ENCODE measurements around the gene DHRS11. TPM values are rescaled to one million over a fixed set of nuclear protein-coding genes. Genes with fewer than 3 reads are reported as not detected.

The DHRS11 gene
- total RNA-seq, 2 donors from 2014 or later: 10.1 to 17.3 TPM

DNA sequence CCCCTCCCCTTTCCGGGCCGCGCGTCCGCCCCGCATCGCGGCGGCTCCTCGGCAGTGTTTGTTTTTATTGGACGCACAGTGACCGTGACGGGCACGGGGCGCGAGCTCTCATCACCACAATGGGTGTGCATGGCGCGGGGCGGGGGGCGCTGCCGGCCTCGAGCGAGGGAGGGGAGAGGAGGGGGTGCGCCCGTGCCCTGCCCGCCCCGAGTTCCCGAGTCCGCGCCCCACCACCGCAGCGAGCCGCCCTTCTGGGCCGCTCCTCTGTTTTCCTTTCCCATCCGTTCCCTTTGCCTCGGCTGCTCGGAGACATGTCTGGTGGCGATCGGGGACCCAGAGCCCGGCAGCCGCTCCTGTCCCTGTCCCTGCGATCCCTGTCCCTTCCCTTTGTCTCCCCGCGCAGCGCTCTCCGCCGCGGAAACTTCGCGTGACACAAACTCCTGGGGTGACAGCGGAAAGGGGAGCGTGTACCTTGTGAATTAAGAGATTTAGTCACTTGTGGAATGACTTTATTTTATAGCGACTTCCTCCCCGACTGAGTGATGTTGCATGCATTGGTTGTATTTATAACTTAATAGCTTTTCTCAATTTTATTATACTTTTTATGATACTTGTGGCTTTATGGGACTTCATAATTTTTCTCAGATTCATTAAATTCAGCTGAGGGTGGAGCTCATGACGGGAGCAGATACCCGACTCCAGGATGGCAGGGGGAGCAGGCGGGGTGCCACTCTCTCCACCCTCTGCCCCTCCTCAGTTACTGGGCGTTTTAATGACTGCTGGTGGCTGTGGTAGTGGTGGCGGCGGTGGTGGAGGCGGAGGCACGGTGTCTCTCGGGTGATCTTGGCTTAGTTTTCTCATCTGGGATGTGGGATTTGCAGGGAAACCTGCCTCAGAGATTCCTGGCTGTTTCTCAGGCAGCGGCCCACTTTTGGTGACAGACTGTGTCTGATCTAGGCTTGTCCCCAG is 50.5 kb downstream of the DHRS11 start:
- Histone ChIP-seq H3K27ac (no peak overlapping the region), H3K9me3 (no peaks in the 10 kb centered on the region), H3K27me3 (replicated peaks; ENCODE audit: insufficient read depth) (peaks cover 27% of the 10 kb centered on the region), H3K4me3 (peak overlapping the region; percentile 67), H3K36me3 (no peaks in the 10 kb centered on the region), H3K4me1 (ENCODE audit: control insufficient read depth in 1 of 2, low read depth in 2 of 2) (peaks cover 12 to 18% of the 10 kb centered on the region in 2 donors)
- ATAC-seq (ENCODE audit: insufficient number of reproducible peaks, low FRiP score, low read depth): no peak
- TF ChIP-seq, protein P1, sequence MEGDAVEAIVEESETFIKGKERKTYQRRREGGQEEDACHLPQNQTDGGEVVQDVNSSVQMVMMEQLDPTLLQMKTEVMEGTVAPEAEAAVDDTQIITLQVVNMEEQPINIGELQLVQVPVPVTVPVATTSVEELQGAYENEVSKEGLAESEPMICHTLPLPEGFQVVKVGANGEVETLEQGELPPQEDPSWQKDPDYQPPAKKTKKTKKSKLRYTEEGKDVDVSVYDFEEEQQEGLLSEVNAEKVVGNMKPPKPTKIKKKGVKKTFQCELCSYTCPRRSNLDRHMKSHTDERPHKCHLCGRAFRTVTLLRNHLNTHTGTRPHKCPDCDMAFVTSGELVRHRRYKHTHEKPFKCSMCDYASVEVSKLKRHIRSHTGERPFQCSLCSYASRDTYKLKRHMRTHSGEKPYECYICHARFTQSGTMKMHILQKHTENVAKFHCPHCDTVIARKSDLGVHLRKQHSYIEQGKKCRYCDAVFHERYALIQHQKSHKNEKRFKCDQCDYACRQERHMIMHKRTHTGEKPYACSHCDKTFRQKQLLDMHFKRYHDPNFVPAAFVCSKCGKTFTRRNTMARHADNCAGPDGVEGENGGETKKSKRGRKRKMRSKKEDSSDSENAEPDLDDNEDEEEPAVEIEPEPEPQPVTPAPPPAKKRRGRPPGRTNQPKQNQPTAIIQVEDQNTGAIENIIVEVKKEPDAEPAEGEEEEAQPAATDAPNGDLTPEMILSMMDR (IDR thresholded peaks at IDR 0.05): no peak
- DNase-seq (ENCODE audit: low spot score): no peak

GRCh38 chr17:36643086-36643685 is 51.5 kb downstream of the DHRS11 start:
- no peaks in the 10 kb centered on the region for H3K9me3 ChIP-seq
- H3K27ac ChIP-seq: no peak overlapping the region
- peaks cover 12 to 18% of the 10 kb centered on the region in 2 donors for H3K4me1 ChIP-seq (ENCODE audit: control insufficient read depth in 1 of 2, low read depth in 2 of 2)
- ATAC-seq (ENCODE audit: insufficient number of reproducible peaks, low FRiP score, low read depth): no peak
- H3K27me3 ChIP-seq (replicated peaks; ENCODE audit: insufficient read depth): peaks cover 26% of the 10 kb centered on the region
- DNase-seq (ENCODE audit: low spot score): no peak
- no peak overlapping the region for H3K4me3 ChIP-seq
- TF ChIP-seq, protein P1 (IDR thresholded peaks at IDR 0.05): no peak
- H3K36me3 ChIP-seq: no peaks in the 10 kb centered on the region

DNA sequence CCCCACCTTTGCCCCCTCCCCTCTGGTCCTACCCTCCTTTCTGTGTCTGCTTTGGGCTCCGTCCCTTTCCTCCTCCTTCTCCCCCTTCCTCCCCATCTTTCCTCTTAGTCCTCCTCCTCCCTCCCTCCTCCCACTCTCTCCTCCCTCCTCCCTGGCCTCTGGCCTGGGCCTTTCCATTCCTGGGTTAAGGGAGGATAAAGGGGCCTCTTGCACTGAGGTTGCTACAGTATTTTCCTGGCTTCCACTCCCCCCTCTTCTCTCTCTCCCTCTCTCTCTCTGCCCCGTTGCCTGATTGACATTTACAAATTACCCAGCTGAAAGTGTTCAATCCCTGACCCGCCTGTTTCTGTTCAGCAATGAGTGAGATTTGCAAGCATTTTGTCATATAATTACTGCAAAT is 53.7 kb downstream of the DHRS11 start:
- DNase-seq (ENCODE audit: low spot score): no peak
- no peaks in the 10 kb centered on the region for H3K36me3 ChIP-seq
- TF ChIP-seq, protein P1 (IDR thresholded peaks at IDR 0.05): no peak
- peaks cover 12 to 18% of the 10 kb centered on the region in 2 donors for H3K4me1 ChIP-seq (ENCODE audit: control insufficient read depth in 1 of 2, low read depth in 2 of 2)
- H3K27ac ChIP-seq: no peak overlapping the region
- H3K27me3 ChIP-seq (replicated peaks; ENCODE audit: insufficient read depth): peaks cover 19% of the 10 kb centered on the region
- H3K4me3 ChIP-seq: no peak overlapping the region
- ATAC-seq (ENCODE audit: insufficient number of reproducible peaks, low FRiP score, low read depth): no peak
- no peaks in the 10 kb centered on the region for H3K9me3 ChIP-seq

DNA sequence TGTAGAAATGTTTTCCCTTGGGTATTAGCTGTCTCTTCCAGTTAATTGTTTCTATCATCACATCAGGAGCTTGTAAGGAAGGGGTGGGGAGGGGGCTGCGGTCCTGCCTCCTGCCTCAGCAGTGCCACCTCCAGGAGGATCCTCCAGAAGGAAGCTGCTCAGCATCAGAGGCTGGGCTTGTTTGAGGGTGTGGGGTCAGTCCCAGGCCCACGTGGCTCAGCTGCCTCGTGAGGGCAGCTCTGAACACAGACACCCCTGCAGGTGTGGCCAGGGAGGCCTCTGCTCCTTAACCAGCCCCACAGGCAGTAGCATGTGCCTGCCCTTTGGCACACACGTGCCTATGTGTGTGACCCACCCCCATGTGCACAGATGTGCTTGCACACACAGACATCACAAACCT is 56.0 kb downstream of the DHRS11 start:
- no peak overlapping the region for H3K4me3 ChIP-seq
- H3K36me3 ChIP-seq: no peaks in the 10 kb centered on the region
- H3K9me3 ChIP-seq: no peaks in the 10 kb centered on the region
- H3K27ac ChIP-seq: no peak overlapping the region
- no peak for ATAC-seq (ENCODE audit: insufficient number of reproducible peaks, low FRiP score, low read depth)
- DNase-seq (ENCODE audit: low spot score): no peak
- H3K4me1 ChIP-seq (ENCODE audit: control insufficient read depth in 1 of 2, low read depth in 2 of 2): peaks cover 0 to 2% of the 10 kb centered on the region in 2 donors
- peaks cover 4% of the 10 kb centered on the region for H3K27me3 ChIP-seq (replicated peaks; ENCODE audit: insufficient read depth)
- TF ChIP-seq, protein P1 (IDR thresholded peaks at IDR 0.05): no peak

DNA sequence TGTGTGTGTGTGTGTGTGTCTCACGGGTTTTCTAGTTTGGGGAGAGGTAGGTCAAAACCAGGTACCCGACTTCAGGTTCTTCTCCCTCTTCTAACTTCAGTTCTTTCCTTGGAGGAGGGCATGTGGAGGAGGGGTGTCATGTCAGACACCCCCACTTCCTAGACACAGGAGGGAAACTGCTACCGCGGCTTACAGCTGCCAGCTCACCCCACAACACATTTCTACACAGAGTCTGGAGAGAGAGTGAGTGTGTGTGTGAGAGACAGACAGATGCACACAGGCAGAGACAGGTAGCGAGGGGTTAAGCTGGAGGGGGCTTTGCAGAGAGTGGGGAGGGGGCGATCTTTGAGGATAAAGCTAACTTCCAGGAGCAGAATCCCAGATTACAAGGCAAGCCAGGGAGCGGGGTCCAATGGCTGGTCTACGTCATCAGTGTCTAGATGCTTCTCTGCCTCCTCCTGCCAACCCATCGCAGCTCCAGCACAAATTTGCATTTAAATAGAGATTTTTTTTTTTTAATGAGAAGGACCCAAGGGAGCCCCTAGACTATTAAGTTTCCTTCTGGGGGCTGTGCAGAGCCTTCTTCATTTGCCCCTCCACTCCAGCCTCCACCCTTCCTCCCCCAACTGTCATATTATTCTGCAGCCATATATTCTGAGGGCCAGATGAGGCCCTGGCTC is 58.6 kb downstream of the DHRS11 start:
- Histone ChIP-seq H3K4me1 (ENCODE audit: control insufficient read depth in 1 of 2, low read depth in 2 of 2) (no peaks in the 10 kb centered on the region), H3K36me3 (no peaks in the 10 kb centered on the region), H3K27ac (no peak overlapping the region), H3K9me3 (no peaks in the 10 kb centered on the region), H3K4me3 (no peak overlapping the region), H3K27me3 (replicated peaks; ENCODE audit: insufficient read depth) (no peaks in the 10 kb centered on the region)
- no peak for ATAC-seq (ENCODE audit: insufficient number of reproducible peaks, low FRiP score, low read depth)
- TF ChIP-seq, protein P1 (IDR thresholded peaks at IDR 0.05): no peak
- no peak for DNase-seq (ENCODE audit: low spot score)

All from thoracic aorta (tissue), 2 donors.